ENCODE measurements around the gene BTN1A1.

DNA sequence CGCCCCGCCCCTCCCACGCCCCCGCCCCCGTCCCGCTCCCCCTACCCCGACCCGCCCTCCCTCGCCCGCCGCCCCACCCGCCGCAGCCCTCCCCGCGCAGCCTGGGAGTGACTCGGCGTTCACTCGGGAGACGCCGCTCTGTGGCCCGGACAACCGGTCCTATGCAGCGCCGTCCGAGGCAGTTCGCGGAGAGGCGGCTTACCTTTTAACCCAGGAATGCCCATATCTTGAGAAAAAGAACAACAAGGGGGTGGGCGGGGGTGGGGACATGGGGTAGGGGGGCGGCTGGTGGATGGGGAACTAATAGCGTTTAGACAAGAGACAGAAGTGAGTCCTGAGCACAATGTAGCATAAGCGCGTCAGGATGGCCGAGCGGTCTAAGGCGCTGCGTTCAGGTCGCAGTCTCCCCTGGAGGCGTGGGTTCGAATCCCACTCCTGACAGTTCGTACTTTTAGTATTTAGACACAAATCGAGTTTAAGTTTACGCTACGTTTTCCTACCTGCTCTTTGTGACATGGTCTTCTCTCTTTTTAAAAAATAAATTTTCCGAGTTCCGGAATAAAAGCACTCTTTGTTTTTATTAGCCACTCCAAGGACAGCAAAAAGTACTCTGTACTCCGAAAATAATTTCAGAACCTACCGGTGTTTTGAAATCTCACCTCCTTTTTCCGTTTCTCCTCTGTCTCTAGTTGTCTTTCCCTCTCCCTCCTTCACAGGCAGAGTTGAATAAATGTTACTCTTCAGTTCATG, 20.9 kb downstream of the BTN1A1 start:
- TF ChIP-seq EZH2 (optimal IDR thresholded peaks at IDR 0.05; ENCODE audit: low read depth, low read length) = no peak
- TF ChIP-seq CTCF (IDR thresholded peaks at IDR 0.05; ENCODE audit: low read length) = no peak
- no peak for TF ChIP-seq EZH2phosphoT487 (IDR thresholded peaks at IDR 0.05; ENCODE audit: low read length)

Measured in MM.1S (cell line).